IPS-15b (cell line): ENCODE data around the gene WDR27.

Source experiments
- H3K27me3 ChIP-seq: one replicate; pipeline ENCODE4 v1.6.1; 2013; ENCODE audit warnings: low read length; ENCODE audit not compliant: control insufficient read depth, insufficient read depth
- H3K36me3 ChIP-seq: one replicate; pipeline ENCODE4 v1.6.1; 2013; ENCODE audit warnings: low read length; ENCODE audit not compliant: control insufficient read depth, insufficient read depth
- H3K4me1 ChIP-seq: one replicate; pipeline ENCODE4 v1.6.1; 2013; ENCODE audit warnings: mild to moderate bottlenecking, low read length; ENCODE audit not compliant: control insufficient read depth, insufficient read depth
- H3K4me3 ChIP-seq: one replicate; pipeline ENCODE4 v1.5.1; 2013; ENCODE audit warnings: low read depth, low read length
- H3K9ac ChIP-seq: one replicate; pipeline ENCODE4 v1.6.1; 2013; ENCODE audit warnings: low read depth, mild to moderate bottlenecking, low read length
- H3K9me3 ChIP-seq: one replicate; pipeline ENCODE4 v1.6.1; 2013; ENCODE audit warnings: mild to moderate bottlenecking, low read length; ENCODE audit not compliant: control insufficient read depth, insufficient read depth

WDR27 gene

GRCh38 chr6:169568314-169569087 is 133.3 kb downstream of the WDR27 start:
- Histone ChIP-seq H3K36me3 (peaks cover 3% of the 10 kb centered on the region), H3K4me3 (no peak overlapping the region), H3K27me3 (no peaks in the 10 kb centered on the region), H3K9me3 (no peaks in the 10 kb centered on the region), H3K9ac (no peak overlapping the region), H3K4me1 (no peaks in the 10 kb centered on the region)

- Histone ChIP-seq H3K9me3 (no peaks in the 10 kb centered on the region), H3K27me3 (no peaks in the 10 kb centered on the region), H3K9ac (no peak overlapping the region), H3K36me3 (peaks cover 3% of the 10 kb centered on the region), H3K4me1 (no peaks in the 10 kb centered on the region), H3K4me3 (no peak overlapping the region)
These were observed 134.0 kb downstream of the WDR27 start for GRCh38 chr6:169567819-169568218.

DNA sequence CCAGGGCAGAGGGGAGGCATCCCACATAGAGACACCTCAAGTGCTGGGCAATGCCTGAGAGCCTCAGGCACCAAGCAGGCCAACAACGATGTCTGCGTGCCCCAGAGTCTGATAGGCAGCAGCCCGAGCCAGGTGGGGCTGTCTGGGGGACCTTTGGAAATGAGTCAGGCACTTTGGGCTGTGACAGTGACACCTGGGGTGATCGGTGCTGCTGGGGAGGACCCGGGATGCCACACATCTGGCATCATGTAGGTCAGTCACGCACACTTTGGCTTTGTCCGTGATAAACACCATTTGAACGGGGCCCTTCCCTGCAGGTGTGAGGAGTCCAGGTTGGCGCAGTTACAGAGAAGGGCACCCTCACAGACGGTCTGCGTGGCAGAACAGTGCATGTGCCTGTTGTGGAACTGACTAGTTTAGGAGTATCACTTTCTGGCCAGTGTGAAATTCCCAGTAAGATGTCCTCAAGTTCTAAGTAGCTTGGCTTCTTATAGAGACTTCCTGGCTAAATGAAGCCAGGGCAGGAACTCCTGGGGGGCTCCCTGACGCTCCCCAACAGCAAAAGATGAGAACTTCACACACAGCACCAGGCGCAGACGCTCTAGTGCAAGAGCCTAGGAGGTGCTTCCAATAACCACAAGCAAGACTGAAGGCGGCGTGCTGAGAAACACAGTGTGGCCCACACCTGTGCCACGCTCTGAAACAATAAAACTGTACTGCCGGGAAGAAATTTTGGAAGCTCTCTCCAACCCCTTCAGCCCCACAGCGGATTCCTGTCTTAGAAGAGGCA is 134.7 kb downstream of the WDR27 start:
- H3K4me3 ChIP-seq = no peak overlapping the region
- H3K4me1 ChIP-seq = no peaks in the 10 kb centered on the region
- no peaks in the 10 kb centered on the region for H3K9me3 ChIP-seq
- peaks cover 3% of the 10 kb centered on the region for H3K36me3 ChIP-seq
- H3K9ac ChIP-seq = no peak overlapping the region
- no peaks in the 10 kb centered on the region for H3K27me3 ChIP-seq

- H3K27me3 ChIP-seq = no peaks in the 10 kb centered on the region
- peaks cover 3% of the 10 kb centered on the region for H3K36me3 ChIP-seq
- no peak overlapping the region for H3K9ac ChIP-seq
- no peaks in the 10 kb centered on the region for H3K9me3 ChIP-seq
- no peaks in the 10 kb centered on the region for H3K4me1 ChIP-seq
- no peak overlapping the region for H3K4me3 ChIP-seq
These were observed 135.5 kb downstream of the WDR27 start for GRCh38 chr6:169566319-169566718.

GRCh38 chr6:169564453-169565240 is 137.2 kb downstream of the WDR27 start:
- H3K9ac ChIP-seq = no peak overlapping the region
- H3K9me3 ChIP-seq = no peaks in the 10 kb centered on the region
- no peaks in the 10 kb centered on the region for H3K27me3 ChIP-seq
- H3K4me1 ChIP-seq = no peaks in the 10 kb centered on the region
- peaks cover 3% of the 10 kb centered on the region for H3K36me3 ChIP-seq
- no peak overlapping the region for H3K4me3 ChIP-seq

DNA sequence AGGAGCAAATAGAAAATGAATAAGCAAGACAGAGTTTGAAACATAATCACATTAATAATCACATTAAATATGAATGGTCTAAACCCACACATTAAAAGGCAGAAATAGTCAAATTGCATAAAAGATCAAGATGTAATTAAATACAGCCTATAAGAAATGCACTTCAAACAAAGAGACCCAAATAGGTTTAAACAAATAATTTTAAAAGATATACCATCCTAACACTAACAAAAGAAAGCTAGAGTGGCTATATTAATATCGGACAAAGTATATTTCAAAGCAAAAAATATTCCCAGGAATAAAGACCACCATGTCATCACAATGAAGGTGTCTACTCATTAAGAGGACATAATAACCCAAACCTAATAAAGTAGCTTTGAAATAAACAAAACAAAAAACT is 140.2 kb downstream of the WDR27 start:
- no peaks in the 10 kb centered on the region for H3K4me1 ChIP-seq
- no peak overlapping the region for H3K4me3 ChIP-seq
- H3K36me3 ChIP-seq = peaks cover 4% of the 10 kb centered on the region
- H3K9ac ChIP-seq = no peak overlapping the region
- H3K27me3 ChIP-seq = no peaks in the 10 kb centered on the region
- no peaks in the 10 kb centered on the region for H3K9me3 ChIP-seq

- Histone ChIP-seq H3K9ac (no peak overlapping the region), H3K9me3 (no peaks in the 10 kb centered on the region)
These were observed 142.2 kb downstream of the WDR27 start for GRCh38 chr6:169559592-169559991.

DNA sequence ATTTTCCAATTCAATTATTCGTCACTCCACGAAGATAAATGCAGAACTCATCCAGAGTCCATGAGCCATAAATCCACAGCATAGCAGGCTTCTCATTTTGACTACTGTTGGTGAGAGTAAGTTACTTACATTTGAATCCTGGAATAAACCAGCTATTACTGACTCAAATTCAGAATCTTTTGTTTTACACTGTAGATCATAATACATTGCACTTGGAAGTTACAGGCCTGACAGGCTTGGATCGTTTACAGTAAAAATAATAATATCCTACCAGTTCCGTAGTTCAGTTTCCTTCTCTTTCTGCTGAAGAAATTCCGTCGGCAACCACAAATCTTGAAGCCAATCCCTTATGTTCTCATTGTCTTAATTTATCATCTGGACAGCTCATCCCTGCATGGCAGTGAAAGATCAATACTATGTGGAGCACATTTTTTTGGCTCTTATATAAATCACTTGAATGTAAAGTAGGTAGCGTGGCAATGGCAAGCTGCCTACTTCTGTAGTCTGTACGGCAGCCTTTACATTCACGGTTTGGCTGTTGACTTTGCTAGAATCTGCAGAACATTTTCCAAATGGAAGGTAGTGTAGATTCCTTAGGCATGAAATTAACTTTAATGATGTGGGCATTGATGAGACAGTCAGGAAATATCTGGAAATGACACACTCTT is 142.9 kb downstream of the WDR27 start:
- H3K4me1 ChIP-seq = no peaks in the 10 kb centered on the region
- H3K9ac ChIP-seq = no peak overlapping the region
- no peaks in the 10 kb centered on the region for H3K27me3 ChIP-seq
- H3K4me3 ChIP-seq = no peak overlapping the region
- no peaks in the 10 kb centered on the region for H3K9me3 ChIP-seq
- peaks cover 8% of the 10 kb centered on the region for H3K36me3 ChIP-seq

More at GRCh38 chr6:169559592-169559991, 142.2 kb downstream of the WDR27 start:
- H3K27me3 ChIP-seq = no peaks in the 10 kb centered on the region
- H3K4me1 ChIP-seq = no peaks in the 10 kb centered on the region
- H3K4me3 ChIP-seq = no peak overlapping the region
- peaks cover 8% of the 10 kb centered on the region for H3K36me3 ChIP-seq

DNA sequence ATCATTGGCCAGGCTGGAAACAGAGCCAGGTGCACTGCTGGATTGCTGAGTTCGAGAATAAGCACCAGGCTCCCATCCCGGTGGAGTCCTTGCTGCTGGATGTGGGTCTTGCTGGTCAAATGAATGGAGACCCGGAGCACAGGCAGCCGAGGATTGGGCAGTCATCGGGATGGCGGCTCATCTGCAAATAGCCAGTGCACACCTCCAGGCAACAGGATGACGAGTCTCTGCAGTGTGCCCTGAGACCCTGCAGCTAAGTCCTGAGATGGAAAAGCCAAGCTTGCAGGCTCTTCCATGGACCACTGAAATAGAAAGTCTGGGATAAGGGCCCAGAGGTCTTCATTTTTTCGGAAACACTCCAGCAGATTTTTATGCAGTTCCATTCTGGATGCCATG is 143.5 kb downstream of the WDR27 start:
- H3K4me3 ChIP-seq = no peak overlapping the region
- H3K36me3 ChIP-seq = peaks cover 8% of the 10 kb centered on the region
- no peaks in the 10 kb centered on the region for H3K27me3 ChIP-seq
- no peaks in the 10 kb centered on the region for H3K4me1 ChIP-seq
- H3K9me3 ChIP-seq = no peaks in the 10 kb centered on the region
- H3K9ac ChIP-seq = no peak overlapping the region

DNA sequence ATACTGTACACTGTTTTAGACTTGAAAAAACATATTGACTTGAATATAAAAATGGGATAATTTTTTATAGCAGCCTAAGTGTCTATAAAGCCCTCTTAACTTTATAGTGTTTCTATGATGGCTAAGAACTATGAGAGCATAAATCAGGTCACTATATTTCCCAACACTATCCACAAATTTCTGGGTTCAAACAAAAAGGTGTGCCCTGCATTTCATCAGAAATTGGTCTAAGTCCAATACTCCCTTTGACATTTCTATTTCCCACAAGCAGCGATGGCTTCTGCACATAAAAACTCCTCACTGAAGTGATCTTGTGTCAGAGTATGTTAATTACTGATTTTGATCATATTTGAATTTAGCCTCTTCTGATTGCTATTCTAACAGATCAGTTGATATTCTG is 143.9 kb downstream of the WDR27 start:
- Histone ChIP-seq H3K4me1 (no peaks in the 10 kb centered on the region), H3K27me3 (no peaks in the 10 kb centered on the region), H3K4me3 (no peak overlapping the region), H3K9me3 (no peaks in the 10 kb centered on the region), H3K36me3 (peaks cover 8% of the 10 kb centered on the region), H3K9ac (no peak overlapping the region)
